Stromal cell of bone marrow (primary cell): Measurements from ENCODE around the gene PCDHGB6.
A peak's percentile ranks its signal among the peaks of the same experiment; 100 is the strongest.
"Not testable (repeated sequence)": the region's sequence is repeated elsewhere in the genome, so short reads cannot be mapped to it uniquely, and the experiment has no call there.

ENCODE experiments used
- DNase-seq: peaks from one replicate; pipeline ENCODE4 v3.0.0-alpha.2; 2012; ENCODE audit warnings: low read depth

Gene PCDHGB6

GRCh38 chr5:141388661-141389060 lies 19.2 kb upstream of the PCDHGB6 start:
- DNase-seq = no peak

GRCh38 chr5:141389153-141390042 lies 18.4 kb upstream of the PCDHGB6 start:
- no peak for DNase-seq

- DNase-seq = no peak
These were observed 15.2 kb upstream of the PCDHGB6 start, which contains the start of gene PCDHGA8 for GRCh38 chr5:141392429-141393198. Gene PCDHGA8 (plus strand): TSS chr5:141392633. CDS start chr5:141392814, 181 bp downstream.

- no peak for DNase-seq
These were observed 14.6 kb upstream of the PCDHGB6 start for GRCh38 chr5:141393267-141393666.

- DNase-seq = not testable (repeated sequence)
These were observed 13.2 kb upstream of the PCDHGB6 start for GRCh38 chr5:141394401-141395187.

GRCh38 chr5:141397756-141398551 lies 9.9 kb upstream of the PCDHGB6 start, which contains the start of gene PCDHGB5:
Gene PCDHGB5 (plus strand): TSS chr5:141397947. CDS start chr5:141398128, 181 bp downstream.
- not testable (repeated sequence) for DNase-seq

- no peak for DNase-seq
These were observed 9.2 kb upstream of the PCDHGB6 start for GRCh38 chr5:141398608-141399007.

- DNase-seq = no peak
These were observed 8.1 kb upstream of the PCDHGB6 start for GRCh38 chr5:141399555-141400258.

GRCh38 chr5:141402553-141403243 lies 5.1 kb upstream of the PCDHGB6 start, which contains the start of gene PCDHGA9:
Gene PCDHGA9 (plus strand): TSS chr5:141402778. CDS start chr5:141402953, 175 bp downstream.
- DNase-seq = no peak

GRCh38 chr5:141403387-141403786 lies 4.4 kb upstream of the PCDHGB6 start:
- no peak for DNase-seq

GRCh38 chr5:141409598-141410306 lies 1.9 kb downstream of the PCDHGB6 start:
- no peak for DNase-seq

GRCh38 chr5:141411575-141411974 lies 3.8 kb downstream of the PCDHGB6 start:
- no peak for DNase-seq

- DNase-seq = peak; percentile 51
These were observed 5.2 kb downstream of the PCDHGB6 start, which contains the start of gene PCDHGA10 for GRCh38 chr5:141412854-141413539. Gene PCDHGA10 (plus strand): TSS chr5:141412987. CDS start chr5:141413176, 189 bp downstream.

- DNase-seq = no peak
These were observed 5.8 kb downstream of the PCDHGB6 start for GRCh38 chr5:141413540-141414069.

- DNase-seq = not testable (repeated sequence)
These were observed 6.9 kb downstream of the PCDHGB6 start for GRCh38 chr5:141414548-141415274.

- DNase-seq = not testable (repeated sequence)
These were observed 7.4 kb downstream of the PCDHGB6 start for GRCh38 chr5:141415275-141415618.

GRCh38 chr5:141417494-141418172 lies 9.8 kb downstream of the PCDHGB6 start, which contains the start of gene PCDHGB7:
Gene PCDHGB7 (plus strand): TSS chr5:141417677. CDS start chr5:141417860, 183 bp downstream.
- DNase-seq = peak; percentile 70
